ENCODE measurements around the gene ATP6V0C. TPM values are rescaled to one million over a fixed set of nuclear protein-coding genes. Genes with fewer than 3 reads are reported as not detected.

The ATP6V0C gene
- total and polyA plus RNA-seq, 4 donors, result 39.0 to 410 (median 250) TPM

- H3K27me3 ChIP-seq (ENCODE audit: control insufficient read depth in 3 of 3, insufficient read depth in 3 of 3, low read length in 2 of 3), result peaks cover 0 to 8% (median 0%) of the 10 kb centered on the region in 3 donors
- H3K9me3 ChIP-seq (ENCODE audit: control insufficient read depth in 4 of 4, insufficient read depth in 3 of 4, low read length in 3 of 4), result no peaks in the 10 kb centered on the region
- ATAC-seq (ENCODE audit: insufficient read depth, low FRiP score), result no peak
- H3K9ac ChIP-seq (ENCODE audit: insufficient read depth in 1 of 2, low read length in 2 of 2), result no peak overlapping the region
- WGBS, 2 donors, result 94 to 95% methylated on average over 25 to 27 of the region's 27 CpGs
- no peak overlapping the region for H3K4me3 ChIP-seq
- DNase-seq, result no peak
- H3K36me3 ChIP-seq (ENCODE audit: control insufficient read depth in 4 of 4, insufficient read depth in 4 of 4, low read length in 4 of 4), result peaks cover 0 to 2% (median 0%) of the 10 kb centered on the region in 4 donors
- H3K4me1 ChIP-seq (ENCODE audit: control insufficient read depth in 5 of 5, insufficient read depth in 5 of 5, low read length in 5 of 5), result peaks cover 8 to 74% (median 24%) of the 10 kb centered on the region in 5 donors
- TF ChIP-seq, protein P1, sequence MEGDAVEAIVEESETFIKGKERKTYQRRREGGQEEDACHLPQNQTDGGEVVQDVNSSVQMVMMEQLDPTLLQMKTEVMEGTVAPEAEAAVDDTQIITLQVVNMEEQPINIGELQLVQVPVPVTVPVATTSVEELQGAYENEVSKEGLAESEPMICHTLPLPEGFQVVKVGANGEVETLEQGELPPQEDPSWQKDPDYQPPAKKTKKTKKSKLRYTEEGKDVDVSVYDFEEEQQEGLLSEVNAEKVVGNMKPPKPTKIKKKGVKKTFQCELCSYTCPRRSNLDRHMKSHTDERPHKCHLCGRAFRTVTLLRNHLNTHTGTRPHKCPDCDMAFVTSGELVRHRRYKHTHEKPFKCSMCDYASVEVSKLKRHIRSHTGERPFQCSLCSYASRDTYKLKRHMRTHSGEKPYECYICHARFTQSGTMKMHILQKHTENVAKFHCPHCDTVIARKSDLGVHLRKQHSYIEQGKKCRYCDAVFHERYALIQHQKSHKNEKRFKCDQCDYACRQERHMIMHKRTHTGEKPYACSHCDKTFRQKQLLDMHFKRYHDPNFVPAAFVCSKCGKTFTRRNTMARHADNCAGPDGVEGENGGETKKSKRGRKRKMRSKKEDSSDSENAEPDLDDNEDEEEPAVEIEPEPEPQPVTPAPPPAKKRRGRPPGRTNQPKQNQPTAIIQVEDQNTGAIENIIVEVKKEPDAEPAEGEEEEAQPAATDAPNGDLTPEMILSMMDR (IDR thresholded peaks at IDR 0.05; ENCODE audit: control extremely low read depth, extremely low read depth), result no peak
- H3K27ac ChIP-seq (ENCODE audit: low read depth in 1 of 2, low read length in 1 of 2), result no peak overlapping the region
Observed at GRCh38 chr16:2472488-2472864, 41.3 kb upstream of the ATP6V0C start.

DNA sequence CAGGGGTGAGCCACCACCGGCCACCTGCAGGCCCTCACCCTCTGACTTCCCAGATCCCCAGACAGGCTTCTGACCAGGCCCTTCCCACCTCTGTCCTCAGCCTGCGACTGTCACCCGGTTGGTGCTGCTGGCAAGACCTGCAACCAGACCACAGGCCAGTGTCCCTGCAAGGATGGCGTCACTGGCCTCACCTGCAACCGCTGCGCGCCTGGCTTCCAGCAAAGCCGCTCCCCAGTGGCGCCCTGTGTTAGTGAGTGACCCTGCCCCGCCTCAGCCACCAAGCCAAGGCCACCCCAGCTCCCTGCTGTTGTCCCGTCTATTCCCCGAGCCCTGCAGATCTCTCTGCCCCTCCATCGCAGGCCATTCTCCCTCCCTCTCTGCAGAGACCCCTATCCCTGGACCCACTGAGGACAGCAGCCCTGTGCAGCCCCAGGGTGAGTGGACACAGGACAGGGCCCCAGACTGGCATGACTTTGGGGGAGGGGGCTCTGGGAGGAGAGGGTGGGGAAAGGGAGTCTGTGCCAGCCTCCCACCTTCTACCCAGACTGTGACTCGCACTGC lies 40.8 kb upstream of the ATP6V0C start:
- Histone ChIP-seq H3K4me1 (ENCODE audit: control insufficient read depth in 5 of 5, insufficient read depth in 5 of 5, low read length in 5 of 5) (peaks cover 8 to 74% (median 21%) of the 10 kb centered on the region in 5 donors), H3K36me3 (ENCODE audit: control insufficient read depth in 4 of 4, insufficient read depth in 4 of 4, low read length in 4 of 4) (peaks cover 0 to 2% (median 0%) of the 10 kb centered on the region in 4 donors), H3K27me3 (ENCODE audit: control insufficient read depth in 3 of 3, insufficient read depth in 3 of 3, low read length in 2 of 3) (peaks cover 0 to 8% (median 0%) of the 10 kb centered on the region in 3 donors), H3K9me3 (ENCODE audit: control insufficient read depth in 4 of 4, insufficient read depth in 3 of 4, low read length in 3 of 4) (no peaks in the 10 kb centered on the region), H3K4me3 (no peak overlapping the region), H3K9ac (ENCODE audit: insufficient read depth in 1 of 2, low read length in 2 of 2) (no peak overlapping the region), H3K27ac (ENCODE audit: low read depth in 1 of 2, low read length in 1 of 2) (no peak overlapping the region)
- ATAC-seq (ENCODE audit: insufficient read depth, low FRiP score) (no peak), DNase-seq (no peak)
- TF ChIP-seq, protein P1 (IDR thresholded peaks at IDR 0.05; ENCODE audit: control extremely low read depth, extremely low read depth), result no peak
- WGBS, 2 donors, result 84 to 90% methylated on average over 14 of the region's 14 CpGs

- H3K27me3 ChIP-seq (ENCODE audit: control insufficient read depth in 3 of 3, insufficient read depth in 3 of 3, low read length in 2 of 3), result peaks cover 0 to 8% (median 0%) of the 10 kb centered on the region in 3 donors
- WGBS, 2 donors, result 1 to 5% methylated on average over 43 to 49 of the region's 49 CpGs
Observed at GRCh38 chr16:2473446-2473926, 40.3 kb upstream of the ATP6V0C start.

More at GRCh38 chr16:2473446-2473926, 40.3 kb upstream of the ATP6V0C start:
- Histone ChIP-seq H3K36me3 (ENCODE audit: control insufficient read depth in 4 of 4, insufficient read depth in 4 of 4, low read length in 4 of 4) (peaks cover 0 to 2% (median 0%) of the 10 kb centered on the region in 4 donors), H3K27ac (ENCODE audit: low read depth in 1 of 2, low read length in 1 of 2) (no peak overlapping the region), H3K4me3 (no peak overlapping the region), H3K4me1 (ENCODE audit: control insufficient read depth in 5 of 5, insufficient read depth in 5 of 5, low read length in 5 of 5) (peaks cover 8 to 74% (median 23%) of the 10 kb centered on the region in 5 donors), H3K9ac (ENCODE audit: insufficient read depth in 1 of 2, low read length in 2 of 2) (no peak overlapping the region), H3K9me3 (ENCODE audit: control insufficient read depth in 4 of 4, insufficient read depth in 3 of 4, low read length in 3 of 4) (no peaks in the 10 kb centered on the region)
- TF ChIP-seq, protein P1 (IDR thresholded peaks at IDR 0.05; ENCODE audit: control extremely low read depth, extremely low read depth), result no peak
- ATAC-seq (ENCODE audit: insufficient read depth, low FRiP score) (no peak), DNase-seq (no peak)
